Fibroblast of skin of scalp (primary cell): ENCODE measurements around the gene CNOT2. TPM values are rescaled to one million over a fixed set of nuclear protein-coding genes. Genes with fewer than 3 reads are reported as not detected.

ENCODE experiments used
- DNase-seq: peaks from one replicate; pipeline ENCODE4 v3.0.0-alpha.2; 2013
- polyA plus RNA-seq, 2 experiments: library from polyadenylated mRNA; unstranded; fragments of 120-200 nt; gene quantifications; one replicate each; pipeline ENCODE4 v1.2.1, GENCODE V29; 2013; ENCODE audit not compliant: insufficient read length in 2 of 2

The CNOT2 gene, protein sequence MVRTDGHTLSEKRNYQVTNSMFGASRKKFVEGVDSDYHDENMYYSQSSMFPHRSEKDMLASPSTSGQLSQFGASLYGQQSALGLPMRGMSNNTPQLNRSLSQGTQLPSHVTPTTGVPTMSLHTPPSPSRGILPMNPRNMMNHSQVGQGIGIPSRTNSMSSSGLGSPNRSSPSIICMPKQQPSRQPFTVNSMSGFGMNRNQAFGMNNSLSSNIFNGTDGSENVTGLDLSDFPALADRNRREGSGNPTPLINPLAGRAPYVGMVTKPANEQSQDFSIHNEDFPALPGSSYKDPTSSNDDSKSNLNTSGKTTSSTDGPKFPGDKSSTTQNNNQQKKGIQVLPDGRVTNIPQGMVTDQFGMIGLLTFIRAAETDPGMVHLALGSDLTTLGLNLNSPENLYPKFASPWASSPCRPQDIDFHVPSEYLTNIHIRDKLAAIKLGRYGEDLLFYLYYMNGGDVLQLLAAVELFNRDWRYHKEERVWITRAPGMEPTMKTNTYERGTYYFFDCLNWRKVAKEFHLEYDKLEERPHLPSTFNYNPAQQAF
- polyA plus RNA-seq (2013, experiment 1 of 2; ENCODE audit: insufficient read length) = 61.4 TPM
- polyA plus RNA-seq (2013, experiment 2 of 2; ENCODE audit: insufficient read length) = 62.2 TPM

- DNase-seq = peak; percentile 88
These were observed at the start of gene CNOT2 for GRCh38 chr12:70242695-70243509. TSS of gene CNOT2 (plus strand) at chr12:70243433. CDS start at chr12:70278227, 34,794 bp downstream.

GRCh38 chr12:70194076-70194475 is 49.2 kb upstream of the CNOT2 start:
- no peak for DNase-seq

DNA sequence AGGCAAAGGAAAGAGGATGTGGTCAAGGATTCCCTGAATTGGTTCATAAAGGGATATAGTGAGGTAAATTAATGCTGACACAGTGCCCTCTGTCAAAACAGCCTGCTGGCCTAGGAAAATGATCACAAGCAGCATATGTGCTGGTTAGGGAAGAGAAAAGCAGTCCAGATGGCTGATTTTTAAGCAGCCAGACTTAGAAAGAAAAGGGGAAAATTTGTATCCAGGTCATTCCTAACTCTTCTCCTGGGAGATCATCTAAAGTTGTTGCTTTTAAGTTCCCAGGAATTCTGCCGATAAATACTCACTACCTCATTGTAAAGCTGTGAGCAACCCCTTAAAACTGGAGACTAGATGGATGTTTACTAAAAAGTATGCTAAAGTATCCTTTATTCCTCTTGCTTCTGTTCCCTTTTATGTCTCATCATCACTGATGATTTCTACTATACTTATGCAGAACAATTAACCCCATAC is 46.4 kb upstream of the CNOT2 start:
- DNase-seq = peak; percentile 51

DNA sequence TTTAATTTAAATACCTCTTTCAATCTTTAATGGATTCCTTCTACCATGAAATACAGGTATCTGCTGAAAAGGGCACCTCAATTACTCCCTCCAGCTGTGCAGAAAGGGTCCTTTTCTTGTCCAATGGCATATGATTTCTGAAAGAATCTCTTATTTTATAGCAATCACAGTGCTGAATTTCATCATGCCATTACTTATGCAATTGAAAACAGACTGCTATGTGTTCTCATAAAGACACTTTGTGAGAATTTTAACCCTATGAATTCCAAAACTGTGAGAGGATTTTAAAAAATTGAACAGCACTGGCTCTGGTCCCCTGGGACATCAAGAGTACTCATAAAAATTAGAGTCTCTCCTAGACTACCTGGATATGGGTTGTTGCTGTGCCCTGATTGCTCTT is 45.9 kb upstream of the CNOT2 start:
- peak; percentile 79 for DNase-seq

- DNase-seq = no peak
These were observed 29.5 kb upstream of the CNOT2 start for GRCh38 chr12:70213707-70214106.

DNA sequence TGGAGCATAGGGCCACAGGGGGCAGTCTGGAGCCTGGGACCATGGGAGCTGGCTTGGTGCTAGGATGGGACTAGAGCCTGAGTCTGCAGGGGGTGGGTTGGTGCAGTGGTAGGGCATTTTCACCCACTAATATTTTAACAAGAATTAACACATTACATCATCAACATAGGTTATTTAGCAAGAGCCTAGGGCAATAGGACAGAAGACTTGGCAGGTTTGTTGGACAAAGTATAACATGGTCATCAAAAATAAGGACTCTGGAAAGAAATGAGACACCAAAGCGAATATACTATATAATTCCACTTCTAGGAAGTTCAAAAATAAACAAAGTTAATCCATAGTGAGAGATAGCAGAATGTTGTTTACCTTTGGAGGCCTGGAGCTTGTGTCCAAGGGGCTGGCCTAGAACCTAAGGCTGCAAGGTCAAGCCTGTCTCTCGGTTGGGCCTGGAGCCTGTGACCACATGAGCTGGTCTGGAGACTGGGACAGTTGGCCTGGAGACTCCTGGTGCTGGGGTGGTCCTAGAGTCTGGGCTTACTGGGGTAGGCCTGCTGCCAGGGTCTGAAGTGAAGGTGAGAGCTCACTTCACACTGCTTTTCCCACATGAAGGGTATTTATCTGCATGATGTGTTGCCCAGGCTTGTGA is 28.1 kb upstream of the CNOT2 start:
- no peak for DNase-seq

DNA sequence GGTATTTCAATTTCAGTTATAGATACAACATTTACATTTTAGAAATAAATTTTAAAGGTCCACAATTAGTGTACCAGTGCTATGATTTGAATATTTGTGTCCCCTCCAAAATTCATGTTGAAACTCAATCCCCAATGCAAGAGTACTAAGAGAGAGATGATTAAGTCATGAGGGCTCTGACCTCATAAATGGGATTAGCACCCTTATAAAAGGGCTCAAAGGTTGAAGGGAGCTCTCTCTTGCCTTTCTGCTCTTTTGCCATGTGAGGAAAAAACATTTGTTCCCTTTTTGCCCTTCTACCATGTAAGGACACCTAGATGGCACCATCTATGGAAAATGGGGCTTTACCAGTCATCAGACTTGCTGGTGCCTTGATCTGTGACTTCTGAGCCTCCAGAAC is 25.8 kb upstream of the CNOT2 start:
- no peak for DNase-seq

DNA sequence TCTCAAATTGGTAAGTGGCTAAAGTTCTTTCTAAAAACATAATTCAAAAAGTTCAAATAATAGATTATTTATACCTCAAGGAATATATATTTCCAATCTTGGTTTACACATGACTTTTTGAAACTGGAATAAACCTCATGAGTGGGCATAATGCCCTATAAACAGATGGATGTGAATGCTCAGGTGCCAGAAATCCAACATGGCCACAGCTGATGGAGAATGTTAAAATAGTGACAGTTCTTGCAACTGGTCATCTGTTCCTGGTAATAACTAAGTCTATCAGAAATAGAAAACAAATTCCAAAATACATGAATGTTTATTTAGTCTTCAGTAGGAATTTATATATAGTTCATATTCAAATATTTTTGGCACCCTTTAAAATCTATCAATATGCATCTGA is 21.6 kb upstream of the CNOT2 start:
- no peak for DNase-seq

DNA sequence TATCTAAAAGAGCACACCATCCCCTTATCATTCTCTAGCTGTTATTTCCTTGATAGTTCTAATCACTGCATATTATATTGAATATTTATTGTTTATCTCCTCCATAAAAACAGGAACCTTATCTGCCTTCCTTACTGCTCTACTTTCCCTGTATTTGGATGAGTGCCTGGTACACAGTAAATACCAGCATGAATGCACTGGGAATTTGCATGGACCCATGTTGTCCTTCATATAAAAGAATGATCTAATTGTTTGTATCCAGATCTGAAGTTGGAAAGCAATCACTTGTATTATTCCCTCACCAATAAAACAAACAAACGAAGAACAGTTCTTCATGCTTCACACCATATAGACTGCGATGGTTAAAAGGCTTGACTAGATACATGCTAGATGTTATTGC is 15.3 kb upstream of the CNOT2 start:
- no peak for DNase-seq

GRCh38 chr12:70230934-70231606 is 12.2 kb upstream of the CNOT2 start:
- no peak for DNase-seq

DNA sequence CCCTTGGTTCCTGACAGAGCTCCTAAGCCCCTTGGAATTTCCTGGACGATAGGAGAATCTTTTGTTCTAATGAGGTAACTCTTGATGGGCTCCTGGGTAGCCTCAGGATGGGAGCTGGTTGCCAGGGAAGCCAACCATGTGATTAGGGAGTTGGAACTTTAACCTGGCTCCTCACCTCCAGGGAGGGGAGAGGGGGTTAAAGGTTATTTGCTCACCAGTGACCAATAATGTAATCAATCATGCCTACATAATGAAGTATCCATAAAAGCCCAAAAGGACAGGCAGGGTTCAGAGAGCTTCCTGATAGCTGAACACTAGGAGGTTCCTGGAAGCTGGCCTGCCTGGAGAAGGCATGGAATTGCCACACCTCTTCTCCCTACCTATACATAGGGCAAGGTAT is 6.2 kb upstream of the CNOT2 start:
- no peak for DNase-seq

- no peak for DNase-seq
These were observed 2.6 kb upstream of the CNOT2 start for GRCh38 chr12:70240673-70241072.

- DNase-seq = no peak
These were observed 1.4 kb upstream of the CNOT2 start for GRCh38 chr12:70241845-70242244.

- DNase-seq = peak; percentile 70
These were observed 508 bp downstream of the CNOT2 start for GRCh38 chr12:70243510-70244371.

DNA sequence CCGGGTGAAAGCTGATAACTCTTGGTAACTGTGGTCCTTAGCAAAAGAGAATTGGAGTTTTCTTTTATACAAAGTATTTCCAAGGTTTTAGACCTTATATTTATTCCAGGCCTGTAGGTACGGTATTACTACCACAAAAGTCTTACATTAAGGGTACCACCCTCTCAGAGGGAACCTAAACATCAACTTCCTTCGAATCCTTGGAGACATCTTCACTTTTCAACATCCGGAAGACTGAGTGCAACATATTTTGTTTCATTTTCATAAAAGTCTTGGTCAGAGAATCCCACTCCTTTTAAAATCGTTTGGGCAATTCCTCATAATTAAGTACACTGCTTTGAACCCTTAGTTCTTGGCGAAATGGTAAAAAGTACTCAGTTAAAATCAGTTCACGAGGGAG is 1.2 kb downstream of the CNOT2 start:
- no peak for DNase-seq

DNA sequence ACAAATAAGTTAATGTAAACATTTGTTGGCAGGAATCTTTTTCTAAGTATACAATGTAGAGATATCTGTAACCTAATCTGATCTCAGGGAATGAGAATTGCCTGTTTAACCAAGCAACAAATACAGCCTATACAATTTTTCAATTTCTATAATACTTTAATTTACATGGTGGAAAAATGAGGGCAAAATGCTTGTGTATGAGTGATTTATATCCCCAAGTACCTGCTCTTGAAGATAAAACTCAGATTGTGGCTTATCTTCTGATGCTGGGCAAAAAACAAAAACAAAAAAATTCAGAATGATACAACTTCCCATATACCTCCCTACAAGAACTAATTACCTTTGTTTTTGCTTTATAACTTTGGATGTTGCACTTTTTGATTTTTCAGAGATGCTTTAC is 2.2 kb downstream of the CNOT2 start:
- no peak for DNase-seq

DNA sequence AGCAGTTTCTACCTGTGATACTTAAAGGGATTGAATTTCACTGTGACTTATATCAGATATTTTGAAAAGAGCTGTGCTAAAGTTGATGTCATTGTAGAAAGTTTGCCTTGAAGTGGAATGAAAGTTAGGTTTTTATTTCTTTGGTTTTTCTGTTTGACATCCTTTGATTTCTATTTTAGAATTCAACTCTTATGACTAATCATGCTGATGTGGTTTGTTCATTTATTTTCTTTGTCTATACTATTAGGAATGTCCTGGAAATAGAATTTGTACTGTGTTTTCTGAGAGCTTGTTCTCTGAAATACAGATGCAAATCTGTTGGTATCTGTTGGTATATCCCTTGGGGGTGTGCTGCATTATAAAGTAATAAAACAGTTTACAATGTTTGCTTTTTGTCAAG is 3.3 kb downstream of the CNOT2 start:
- peak; percentile 51 for DNase-seq

DNA sequence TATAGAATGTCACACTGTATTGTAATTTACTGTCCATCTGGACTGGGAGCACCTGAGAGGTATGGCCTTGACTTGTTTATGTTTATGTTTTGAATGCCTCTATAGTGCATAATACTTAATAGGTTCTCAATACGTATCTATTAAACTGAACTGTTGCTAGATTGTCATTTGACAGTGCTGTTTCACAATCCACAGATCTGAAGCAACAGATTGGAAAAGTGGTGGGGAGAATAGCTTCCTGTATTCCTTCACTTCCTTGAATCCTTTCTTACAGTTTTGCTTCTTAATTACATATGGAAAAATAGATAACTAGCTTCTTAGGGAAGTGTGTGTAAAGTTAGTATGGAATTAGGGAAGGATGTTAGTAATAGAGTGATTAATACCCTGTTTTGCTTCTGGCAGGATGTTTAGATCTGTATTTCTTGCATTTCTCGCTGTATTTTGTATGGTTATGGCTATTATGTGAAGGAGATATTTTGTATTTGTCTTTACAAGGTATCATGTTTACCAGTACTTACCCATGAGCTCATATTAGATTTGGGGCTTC is 4.5 kb downstream of the CNOT2 start:
- no peak for DNase-seq

DNA sequence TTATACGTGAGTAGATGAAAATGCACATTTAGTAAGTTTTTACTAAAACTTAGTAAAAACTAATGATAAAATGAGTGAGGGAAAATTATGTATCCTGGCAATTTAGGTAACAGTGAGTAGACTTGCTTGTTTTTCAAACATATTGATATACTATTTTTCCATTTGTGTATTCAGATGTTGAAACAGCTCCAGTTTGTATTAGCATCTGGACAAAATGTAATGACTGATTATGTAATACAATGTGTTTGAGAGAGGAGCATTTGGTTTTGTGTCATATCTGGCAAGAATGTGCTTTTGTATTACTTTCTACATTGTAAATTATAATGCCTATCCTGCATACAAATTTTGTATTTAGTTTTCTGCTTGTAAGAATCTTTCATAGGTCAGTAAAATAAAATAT is 5.6 kb downstream of the CNOT2 start:
- no peak for DNase-seq

- DNase-seq = no peak
These were observed 6.7 kb downstream of the CNOT2 start for GRCh38 chr12:70249903-70250302.

- DNase-seq = no peak
These were observed 8.0 kb downstream of the CNOT2 start for GRCh38 chr12:70251226-70251625.
